Skin epidermis (tissue), 12 donors: ENCODE data around the gene C6orf52.
"Not testable (repeated sequence)": the region's sequence is repeated elsewhere in the genome, so short reads cannot be mapped to it uniquely, and the experiment has no call there.

Experiments
- H3K27ac ChIP-seq, 21 experiments: fragments of 200-600 bp; sonication (generic) in 11 of 21; one replicate each; pipeline ENCODE4 v1.5.0; 2020; ENCODE audit warnings: mild to moderate bottlenecking in 3 of 21, inconsistent platforms in 2 of 21, moderate library complexity in 2 of 21
- H3K4me3 ChIP-seq, 7 experiments: fragments of 200-600 bp; sonication (generic) in 2 of 7; one replicate each; pipeline ENCODE4 v1.5.0; 2020; ENCODE audit warnings: inconsistent platforms in 2 of 7, mild to moderate bottlenecking in 2 of 7, moderate library complexity in 1 of 7

The C6orf52 gene

GRCh38 chr6:10719296-10719963, 25.0 kb upstream of the C6orf52 start:
- H3K27ac ChIP-seq = peak overlapping the region in 16 of 21 experiments; percentile 76 to 98 (median 89)
- peak overlapping the region; percentile 40 to 60 (median 51) for H3K4me3 ChIP-seq

GRCh38 chr6:10713962-10714361, 19.5 kb upstream of the C6orf52 start:
- Histone ChIP-seq H3K27ac (no peak overlapping the region), H3K4me3 (no peak overlapping the region)

DNA sequence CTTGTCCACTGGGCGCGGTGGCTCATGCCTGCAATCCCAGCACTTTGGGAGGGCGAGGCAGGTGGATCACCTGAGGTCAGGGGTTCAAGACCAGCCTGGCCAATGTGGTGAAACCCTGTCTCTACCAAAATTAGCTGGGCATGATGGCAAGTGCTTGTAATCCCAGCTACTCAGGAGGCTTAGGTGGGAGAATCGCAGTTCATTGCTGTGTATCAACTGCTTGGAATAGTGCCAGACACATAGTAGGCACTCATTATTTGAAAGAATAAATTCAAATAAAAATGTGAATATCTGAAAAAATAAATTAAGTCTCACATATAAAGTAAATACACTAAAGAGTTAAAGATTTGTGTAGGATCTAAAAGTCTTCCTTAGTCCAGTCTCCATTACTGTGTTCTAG, 2.2 kb upstream of the C6orf52 start:
- Histone ChIP-seq H3K4me3 (no peak overlapping the region), H3K27ac (no peak overlapping the region)

- peak overlapping the region; percentile 64 to 95 (median 74) for H3K4me3 ChIP-seq
- H3K27ac ChIP-seq = peak overlapping the region; percentile 78 to 98 (median 93)
Measured at GRCh38 chr6:10695086-10695657, 756 bp upstream of the C6orf52 start.

GRCh38 chr6:10692965-10693538, 1.4 kb downstream of the C6orf52 start:
- H3K27ac ChIP-seq = no peak overlapping the region
- peak overlapping the region in 1 of 7 experiments; percentile 66 for H3K4me3 ChIP-seq

DNA sequence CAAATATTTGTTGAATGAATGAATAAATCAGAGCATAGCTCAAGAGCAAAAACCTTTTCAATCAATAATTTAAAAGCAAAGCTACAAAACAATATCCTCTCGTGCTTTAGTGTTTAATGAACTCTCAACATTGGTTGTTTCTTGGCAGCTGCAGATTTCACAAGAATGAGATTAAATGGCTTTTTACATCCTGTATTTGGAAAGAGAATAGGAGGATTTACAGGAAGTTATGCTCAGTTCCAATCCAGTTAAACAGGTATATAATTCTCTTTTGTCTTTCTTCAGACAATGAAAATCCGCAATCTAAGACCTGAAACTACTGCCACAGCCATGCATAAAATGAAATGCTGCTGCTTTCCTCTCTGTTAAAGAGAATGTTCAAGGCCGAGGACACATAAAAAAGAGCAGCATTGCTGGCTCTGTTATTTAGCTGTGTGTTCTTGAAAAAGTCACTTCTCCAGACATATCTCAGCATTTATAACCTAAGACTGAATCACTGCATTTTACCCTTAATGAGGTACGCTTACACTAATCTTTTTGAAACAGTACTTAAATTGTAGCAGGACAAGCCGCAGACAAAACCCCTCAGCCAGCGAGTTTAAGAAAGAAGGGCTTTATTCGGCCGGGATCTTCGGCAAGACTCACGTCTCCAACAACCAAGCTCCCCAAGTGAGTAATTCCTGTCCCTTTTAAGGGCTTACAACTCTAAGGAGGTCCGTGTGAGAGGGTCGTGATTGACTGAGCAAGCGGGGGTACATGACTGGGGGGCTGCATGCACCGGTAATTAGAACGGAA, 3.6 kb downstream of the C6orf52 start:
- Histone ChIP-seq H3K27ac (peak overlapping the region in 1 of 21 experiments; percentile 31), H3K4me3 (no peak overlapping the region)

- Histone ChIP-seq H3K27ac (no peak overlapping the region), H3K4me3 (no peak overlapping the region)
Measured at GRCh38 chr6:10687582-10687981, 6.8 kb downstream of the C6orf52 start.

GRCh38 chr6:10686901-10687300, 7.5 kb downstream of the C6orf52 start:
- no peak overlapping the region for H3K27ac ChIP-seq
- no peak overlapping the region for H3K4me3 ChIP-seq

DNA sequence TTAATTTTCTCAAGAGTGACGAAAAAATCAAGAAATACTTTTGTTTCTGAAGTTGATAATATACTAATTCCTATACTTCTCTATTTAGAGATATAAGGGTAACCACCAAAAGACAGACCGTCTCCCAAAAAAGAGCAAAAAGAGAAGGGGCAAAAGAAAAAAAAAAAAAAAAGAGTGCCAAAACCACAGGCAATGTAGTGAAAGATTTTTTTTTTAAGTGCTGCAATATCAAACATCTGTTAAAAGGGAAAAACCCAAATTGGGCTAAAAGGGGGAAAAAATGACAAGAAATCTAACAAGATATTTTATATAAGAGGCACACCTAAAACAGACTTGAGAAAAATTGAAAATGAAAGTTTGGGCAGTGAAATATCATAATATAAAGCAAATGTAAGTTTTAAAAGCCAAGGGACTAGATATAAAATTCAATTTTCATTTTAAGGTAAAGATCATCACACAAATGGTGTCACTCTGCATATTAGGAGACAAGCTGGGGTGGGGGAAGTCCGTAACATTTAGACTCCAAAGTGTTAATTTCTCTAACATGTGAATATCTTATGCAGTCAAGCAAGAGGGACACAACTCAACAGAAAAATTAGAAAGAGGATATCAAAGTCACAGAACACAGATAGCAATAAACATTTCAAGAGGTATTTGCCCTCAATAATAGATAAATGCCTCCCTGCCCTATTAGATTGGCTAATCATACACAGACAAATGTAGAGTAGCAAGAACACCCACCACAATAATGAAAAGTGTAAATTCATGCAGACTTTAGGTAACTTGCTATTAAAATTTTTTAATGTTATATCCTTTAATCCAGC, 9.1 kb downstream of the C6orf52 start:
- no peak overlapping the region for H3K4me3 ChIP-seq
- no peak overlapping the region for H3K27ac ChIP-seq

DNA sequence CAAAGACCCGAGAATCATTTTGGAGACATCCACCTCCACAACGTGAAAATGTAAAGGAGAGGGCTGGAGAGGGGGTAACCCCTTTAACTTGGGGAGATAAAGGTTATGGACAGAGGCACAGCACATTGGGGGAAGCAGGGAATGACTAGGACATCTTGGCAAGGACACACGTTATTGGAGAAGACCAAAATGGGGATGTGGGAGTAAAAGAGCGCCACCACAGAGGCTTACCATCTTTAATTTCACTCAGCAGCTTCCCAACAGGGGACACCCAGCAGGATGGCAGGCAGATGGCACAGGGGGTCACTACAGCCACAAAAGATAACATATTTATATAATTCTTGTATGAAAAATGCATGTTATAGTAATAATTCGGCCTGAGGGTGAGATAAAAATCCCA, 9.8 kb downstream of the C6orf52 start:
- H3K27ac ChIP-seq = no peak overlapping the region

GRCh38 chr6:10682355-10682988, 11.9 kb downstream of the C6orf52 start:
- Histone ChIP-seq H3K4me3 (no peak overlapping the region), H3K27ac (no peak overlapping the region)

More for the DNA sequence above, 9.8 kb downstream of the C6orf52 start:
- no peak overlapping the region for H3K4me3 ChIP-seq

GRCh38 chr6:10681795-10682194, 12.6 kb downstream of the C6orf52 start:
- Histone ChIP-seq H3K27ac (no peak overlapping the region), H3K4me3 (no peak overlapping the region)

- Histone ChIP-seq H3K27ac (no peak overlapping the region), H3K4me3 (no peak overlapping the region)
Measured at GRCh38 chr6:10678456-10678855, 16.0 kb downstream of the C6orf52 start.

- no peak overlapping the region for H3K4me3 ChIP-seq
- H3K27ac ChIP-seq = no peak overlapping the region
Measured at GRCh38 chr6:10676403-10676802, 18.0 kb downstream of the C6orf52 start.

DNA sequence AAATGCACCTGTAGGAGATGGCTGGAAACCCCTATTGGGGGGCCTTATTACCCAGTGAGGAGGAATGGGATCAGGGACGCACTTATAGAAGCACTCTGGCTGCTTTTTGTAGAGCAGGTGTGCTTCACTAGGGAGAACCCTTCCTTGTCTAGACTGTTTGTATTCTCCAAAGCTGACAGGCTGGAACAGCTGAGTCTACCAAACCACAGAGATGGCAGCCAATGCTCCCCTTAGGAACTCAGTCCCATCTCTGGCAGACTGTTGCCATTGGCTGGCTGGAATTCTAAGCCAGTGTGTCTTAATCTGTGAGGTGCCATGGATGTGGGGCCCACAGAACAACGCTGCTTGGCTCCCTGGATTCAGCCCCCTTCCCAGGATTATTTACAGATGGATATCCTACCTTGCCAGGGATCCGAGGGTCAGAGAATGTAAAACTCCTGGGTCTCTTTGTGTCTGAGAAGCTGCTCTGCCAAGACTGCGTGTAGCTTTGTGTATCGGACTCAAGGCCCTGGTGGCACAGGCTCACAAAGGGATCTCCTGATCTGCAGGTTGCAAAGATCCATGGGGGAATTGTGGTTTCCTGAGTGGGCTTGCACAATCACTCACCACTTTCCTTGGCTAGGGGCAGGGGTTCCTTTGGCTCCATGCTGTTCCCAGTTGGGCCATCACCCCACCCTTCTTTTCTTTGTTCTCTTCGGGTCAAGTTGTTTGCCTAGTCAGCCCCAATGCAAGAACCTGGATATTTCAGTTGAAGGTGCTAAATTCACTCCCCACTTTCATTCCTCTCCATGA, 26.1 kb downstream of the C6orf52 start:
- Histone ChIP-seq H3K4me3 (no peak overlapping the region), H3K27ac (no peak overlapping the region)

- not testable (repeated sequence) for H3K27ac ChIP-seq, H3K4me3 ChIP-seq
Measured at GRCh38 chr6:10665595-10665994, 28.8 kb downstream of the C6orf52 start.

- no peak overlapping the region for H3K27ac ChIP-seq
Measured at GRCh38 chr6:10662742-10663141, 31.7 kb downstream of the C6orf52 start.

GRCh38 chr6:10662207-10662606, 32.2 kb downstream of the C6orf52 start:
- H3K27ac ChIP-seq = no peak overlapping the region
- no peak overlapping the region for H3K4me3 ChIP-seq

More at GRCh38 chr6:10662742-10663141, 31.7 kb downstream of the C6orf52 start:
- no peak overlapping the region for H3K4me3 ChIP-seq
